Measurements from ENCODE around the gene ARID3B. TPM values are rescaled to one million over a fixed set of nuclear protein-coding genes. Genes with fewer than 3 reads are reported as not detected.
A peak's percentile ranks its signal among the peaks of the same experiment; 100 is the strongest.

Gene ARID3B
- total RNA-seq, 4 donors from 2014 or later, result 2.0 to 8.4 (median 5.3) TPM

DNA sequence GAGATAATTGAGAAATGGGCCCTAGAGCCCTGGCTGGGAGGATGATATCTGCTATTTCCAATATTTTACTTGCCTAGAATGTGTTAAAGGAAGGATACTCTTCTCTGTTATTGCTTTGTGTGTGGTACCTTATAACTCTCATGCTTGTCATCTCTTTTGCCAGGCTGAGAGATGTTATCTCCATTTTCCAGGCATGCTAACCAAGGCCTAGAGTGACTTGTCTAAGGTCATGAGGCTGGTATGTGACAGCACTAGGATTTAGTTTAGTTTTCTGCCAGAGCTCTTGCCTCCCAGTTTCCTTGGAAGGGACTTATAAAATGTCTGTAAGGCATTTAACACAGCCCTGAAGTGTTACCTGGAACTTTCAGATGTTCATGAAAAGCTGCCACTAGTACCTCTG lies 76.0 kb downstream of the ARID3B start:
- H3K4me1 ChIP-seq, result peaks cover 0 to 58% (median 33%) of the 10 kb centered on the region in 4 donors
- TF ChIP-seq CTCF (IDR thresholded peaks at IDR 0.05) (no peak), EP300 (IDR thresholded peaks at IDR 0.05) (no peak), POLR2A (IDR thresholded peaks at IDR 0.05) (no peak)
- H3K4me3 ChIP-seq, result peak overlapping the region in 3 of 4 donors; percentile 74 to 100 (median 96)
- no peaks in the 10 kb centered on the region for H3K27me3 ChIP-seq
- peaks cover 0 to 33% (median 26%) of the 10 kb centered on the region in 3 donors for H3K36me3 ChIP-seq
- no peaks in the 10 kb centered on the region for H3K9me3 ChIP-seq
- peak overlapping the region in 3 of 4 donors; percentile 94 to 99 (median 98) for H3K27ac ChIP-seq
- DNase-seq (ENCODE audit: low spot score in 2 of 2), result no peak

DNA sequence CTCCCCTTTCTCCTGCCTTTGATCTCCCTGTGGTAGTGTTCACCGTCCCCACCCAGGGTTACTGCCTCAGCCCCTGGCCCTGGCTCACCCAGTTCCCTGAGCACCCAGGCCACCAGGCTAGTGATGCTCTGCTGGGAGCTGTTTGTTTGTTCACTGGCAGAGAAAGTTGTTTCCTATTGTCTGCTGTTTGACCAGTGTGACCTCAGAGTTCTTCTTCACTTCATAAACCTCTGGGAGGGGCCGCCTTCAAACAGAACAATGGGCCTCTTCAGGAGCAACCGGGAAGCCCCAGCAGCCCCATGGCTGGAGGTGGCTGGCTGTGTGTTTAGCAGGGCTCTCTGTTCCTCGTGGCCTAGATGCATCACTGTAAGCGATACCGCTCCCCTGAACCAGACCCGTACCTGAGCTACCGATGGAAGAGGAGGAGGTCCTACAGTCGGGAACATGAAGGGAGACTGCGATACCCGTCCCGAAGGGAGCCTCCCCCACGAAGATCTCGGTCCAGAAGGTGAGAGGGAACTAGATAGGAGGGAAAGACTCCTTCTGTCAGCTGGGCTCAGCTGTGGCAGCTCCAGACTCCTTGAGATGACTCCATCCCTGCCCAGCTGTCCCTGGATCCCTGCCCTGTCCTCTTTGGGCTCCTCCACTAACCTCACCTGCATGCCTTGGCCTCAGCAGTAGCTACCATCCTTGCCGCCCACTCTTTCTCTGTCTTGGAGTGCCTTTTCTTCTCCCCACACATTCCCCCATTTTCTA lies 78.0 kb downstream of the ARID3B start:
- no peaks in the 10 kb centered on the region for H3K9me3 ChIP-seq
- H3K27ac ChIP-seq, result no peak overlapping the region
- TF ChIP-seq EP300 (IDR thresholded peaks at IDR 0.05), result no peak
- no peak for TF ChIP-seq CTCF (IDR thresholded peaks at IDR 0.05)
- TF ChIP-seq POLR2A (IDR thresholded peaks at IDR 0.05), result no peak
- DNase-seq (ENCODE audit: low spot score in 2 of 2), result no peak
- peaks cover 0 to 54% (median 30%) of the 10 kb centered on the region in 4 donors for H3K4me1 ChIP-seq
- H3K27me3 ChIP-seq, result no peaks in the 10 kb centered on the region
- peaks cover 4 to 53% (median 43%) of the 10 kb centered on the region in 3 donors for H3K36me3 ChIP-seq
- WGBS, 2 donors, result 67 to 76% methylated on average over 13 to 15 of the region's 15 CpGs
- no peak overlapping the region for H3K4me3 ChIP-seq

GRCh38 chr15:74619916-74620635 lies 79.1 kb downstream of the ARID3B start:
- peaks cover 4 to 64% (median 52%) of the 10 kb centered on the region in 3 donors for H3K36me3 ChIP-seq
- DNase-seq (ENCODE audit: low spot score in 2 of 2), result no peak

DNA sequence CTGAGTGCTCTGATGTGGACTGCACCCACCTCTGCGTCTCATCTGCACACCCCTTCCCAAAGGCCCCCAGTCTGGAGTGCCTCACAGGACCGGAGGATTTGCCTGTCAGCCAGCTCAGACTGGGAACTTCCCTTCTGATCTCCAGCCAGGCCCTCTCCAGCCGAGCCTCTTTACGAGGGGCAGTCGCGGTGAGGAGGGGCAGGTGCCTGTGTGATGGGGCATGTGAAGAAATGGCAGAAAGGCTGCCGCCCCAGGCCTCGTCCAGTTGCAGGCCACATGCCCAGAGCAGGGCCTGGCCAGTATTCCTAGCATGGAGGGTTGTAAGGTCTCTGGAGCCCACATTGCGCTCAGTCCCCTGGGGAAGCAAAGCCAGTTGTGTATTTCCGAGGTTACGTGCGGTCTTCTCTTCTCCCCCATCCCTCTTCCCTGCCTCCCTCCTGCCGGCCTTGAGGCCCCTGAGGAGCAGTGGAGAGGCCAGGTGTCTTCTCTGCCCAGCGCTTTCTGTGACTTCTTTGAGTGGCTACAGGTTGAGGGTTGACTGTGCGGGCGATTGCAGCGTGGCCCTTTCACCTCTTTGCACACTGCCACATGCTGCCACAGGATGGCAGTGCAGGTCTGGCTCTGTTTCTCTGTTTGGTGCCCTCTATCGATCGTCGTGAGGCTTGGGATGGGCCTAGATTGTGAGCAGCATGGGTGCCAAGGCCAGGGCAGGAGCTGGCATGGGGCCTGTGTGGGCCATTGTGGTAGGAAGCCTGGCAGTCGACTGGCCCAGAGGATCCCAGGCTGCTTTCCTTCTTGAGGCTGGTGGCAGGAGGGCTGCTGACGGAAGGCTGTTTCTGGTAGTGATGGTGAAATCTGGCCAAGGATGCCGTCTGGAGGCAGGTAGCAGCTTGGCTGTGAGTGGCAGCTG lies 79.9 kb downstream of the ARID3B start:
- WGBS, 2 donors, result 59 to 65% methylated on average over 20 to 23 of the region's 23 CpGs
- no peaks in the 10 kb centered on the region for H3K27me3 ChIP-seq
- TF ChIP-seq CTCF (IDR thresholded peaks at IDR 0.05) (peak; percentile 53 to 68 (median 63)), POLR2A (IDR thresholded peaks at IDR 0.05) (no peak)
- DNase-seq (ENCODE audit: low spot score in 2 of 2), result peak; percentile 44 to 50
- no peaks in the 10 kb centered on the region for H3K9me3 ChIP-seq
- H3K36me3 ChIP-seq, result peaks cover 4 to 72% (median 59%) of the 10 kb centered on the region in 3 donors
- H3K4me3 ChIP-seq, result no peak overlapping the region
- no peak overlapping the region for H3K27ac ChIP-seq
- H3K4me1 ChIP-seq, result peaks cover 0 to 50% (median 25%) of the 10 kb centered on the region in 4 donors

More at GRCh38 chr15:74619916-74620635, 79.1 kb downstream of the ARID3B start:
- TF ChIP-seq CTCF (IDR thresholded peaks at IDR 0.05) (no peak), POLR2A (IDR thresholded peaks at IDR 0.05) (no peak), EP300 (IDR thresholded peaks at IDR 0.05) (no peak)
- Histone ChIP-seq H3K27me3 (no peaks in the 10 kb centered on the region), H3K9me3 (no peaks in the 10 kb centered on the region), H3K4me1 (peaks cover 0 to 50% (median 25%) of the 10 kb centered on the region in 4 donors), H3K27ac (no peak overlapping the region), H3K4me3 (no peak overlapping the region)
- WGBS, 2 donors, result 89 to 95% methylated on average over 24 to 26 of the region's 27 CpGs

All from tibial nerve (tissue), 4 donors.